HCT116 (cell line): ENCODE measurements around the gene CPNE8. TPM values are rescaled to one million over a fixed set of nuclear protein-coding genes. Genes with fewer than 3 reads are reported as not detected.

ENCODE experiments used
- ATAC-seq: fragments of 200-7000 bp; cut with Tn5 transposase; 2 replicates; pipeline ENCODE4 v1.9.1; 2020; ENCODE audit warnings: mild to moderate bottlenecking, moderate library complexity
- BruUV-seq: library from RNA; stranded (reverse); fragments of 400-500 nt; replicated peaks from 2 replicates; lab custom pipeline; 2021; lab: Mats Ljungman, UMichigan
- CTCF ChIA-PET: fragments of 300-600 bp; sonication (Branson Sonifier 250); formaldehyde crosslinking; loops from one replicate; lab custom pipeline; 2021; ENCODE audit warnings: antibody characterized with exemption; lab: Charles Lee
- POLR2A ChIA-PET: fragments of 300-600, 350-600 bp; sonication (Branson Sonifier 250); formaldehyde crosslinking; loops from one replicate; lab custom pipeline; 2021; ENCODE audit warnings: antibody characterized with exemption; lab: Charles Lee
- RAD21 ChIA-PET, 2 experiments: fragments of 300-600 bp; sonication (Branson Sonifier 250); formaldehyde crosslinking; loops; one replicate each; lab custom pipeline; 2023; ENCODE audit warnings: low total read pairs in 2 of 2; ENCODE audit not compliant: uncharacterized antibody in 2 of 2, unreplicated experiment in 2 of 2, low non-redundant PET in 1 of 2; lab: Charles Lee
- DNase-seq: peaks from one replicate; pipeline ENCODE4 v3.0.0-alpha.2; 2010; ENCODE audit warnings: low read depth, low spot score
- H2AFZ ChIP-seq: fragments of 200-600 bp; shearing (Covaris generic), sonication (generic); 2 replicates; pipeline ENCODE4 v1.6.1; 2017; ENCODE audit warnings: low read depth, mixed run types, mixed read lengths, antibody characterized with exemption, low read length; ENCODE audit not compliant: poor library complexity, severe bottlenecking
- H3K27ac ChIP-seq: 2 replicates; pipeline ENCODE4 v1.5.1; 2012; ENCODE audit warnings: low read depth, low read length
- H3K27me3 ChIP-seq: fragments of 200-600 bp; sonication (generic); 2 replicates; pipeline ENCODE4 v1.6.1; 2016; ENCODE audit warnings: mixed run types, low read length, mixed read lengths; ENCODE audit not compliant: insufficient read depth
- H3K36me3 ChIP-seq, 2 experiments: fragments of 200-500 bp in 1 of 2; fragments of 200-600 bp in 1 of 2; sonication (Bioruptor generic) in 1 of 2; sonication (generic) in 1 of 2; 2 replicates each; pipeline versions ENCODE4 v1.5.1 to v1.6.1; 2014 to 2016; ENCODE audit warnings: low read length in 2 of 2, inconsistent platforms in 1 of 2, mixed read lengths in 1 of 2, mixed run types in 1 of 2; ENCODE audit not compliant: insufficient read depth in 2 of 2, control insufficient read depth in 1 of 2
- H3K4me1 ChIP-seq, 2 experiments: fragments of 200-600 bp in 1 of 2; sonication (generic) in 1 of 2; 2 replicates each; pipeline versions ENCODE4 v1.5.1 to v1.6.1; 2012 to 2017; ENCODE audit warnings: low read length in 2 of 2, inconsistent platforms in 1 of 2, mild to moderate bottlenecking in 1 of 2, mixed read lengths in 1 of 2, mixed run types in 1 of 2, moderate library complexity in 1 of 2; ENCODE audit not compliant: insufficient read depth in 2 of 2, control insufficient read depth in 1 of 2
- H3K4me2 ChIP-seq: fragments of 200-600 bp; sonication (generic); 2 replicates; pipeline ENCODE4 v1.6.1; 2017; ENCODE audit warnings: mixed run types, low read length, mixed read lengths
- H3K4me3 ChIP-seq, 2 experiments: fragments of 200-600 bp in 1 of 2; sonication (generic) in 1 of 2; replicated peaks in 1 of 2; 2 replicates each; pipeline ENCODE4 v1.5.1; 2011 to 2016; ENCODE audit warnings: low read length in 2 of 2, control low read depth in 1 of 2, low read depth in 1 of 2, mild to moderate bottlenecking in 1 of 2, mixed read lengths in 1 of 2, mixed run types in 1 of 2
- H3K79me2 ChIP-seq: fragments of 200-600 bp; sonication (generic); 2 replicates; pipeline ENCODE4 v1.6.1; 2017; ENCODE audit warnings: mild to moderate bottlenecking, mixed run types, low read length, moderate library complexity, mixed read lengths; ENCODE audit not compliant: insufficient read depth
- H3K9ac ChIP-seq: fragments of 200-600 bp; sonication (generic); 2 replicates; pipeline ENCODE4 v1.6.1; 2016; ENCODE audit warnings: low read length, mixed read lengths
- H3K9me2 ChIP-seq: fragments of 200-600 bp; sonication (generic), shearing (Covaris generic); 2 replicates; pipeline ENCODE4 v1.6.1; 2017; ENCODE audit warnings: mixed run types, mild to moderate bottlenecking, moderate library complexity; ENCODE audit not compliant: insufficient read depth
- H3K9me3 ChIP-seq, 2 experiments: fragments of 200-500 bp in 1 of 2; fragments of 200-600 bp in 1 of 2; sonication (Bioruptor generic) in 1 of 2; sonication (generic) in 1 of 2; 2 replicates each; pipeline ENCODE4 v1.6.1; 2014 to 2017; ENCODE audit warnings: low read length in 2 of 2, mixed read lengths in 2 of 2, inconsistent platforms in 1 of 2, low read depth in 1 of 2, mild to moderate bottlenecking in 1 of 2, mixed run types in 1 of 2, moderate library complexity in 1 of 2; ENCODE audit not compliant: control insufficient read depth in 1 of 2, insufficient read depth in 1 of 2
- H4K20me1 ChIP-seq: fragments of 200-600 bp; sonication (generic), shearing (Covaris generic); 2 replicates; pipeline ENCODE4 v1.6.1; 2017; ENCODE audit warnings: mixed run types, mild to moderate bottlenecking, moderate library complexity; ENCODE audit not compliant: insufficient read depth
- CBX3 ChIP-seq: IDR thresholded peaks from 2 replicates; pipeline ENCODE4 v1.6.1; 2012; ENCODE audit warnings: low read depth
- CEBPB ChIP-seq: IDR thresholded peaks from 2 replicates; pipeline ENCODE4 v1.6.1; 2012; ENCODE audit warnings: low read depth
- EGR1 ChIP-seq: IDR thresholded peaks from 2 replicates; pipeline ENCODE4 v1.6.1; 2012; ENCODE audit warnings: low read depth
- EZH2 ChIP-seq: fragments of 200-600 bp; sonication (generic); IDR thresholded peaks from 2 replicates; pipeline ENCODE4 v1.6.1; 2017; ENCODE audit warnings: antibody characterized with exemption, mixed run types
- EZH2phosphoT487 ChIP-seq: fragments of 200-600 bp; IDR thresholded peaks from 2 replicates; pipeline ENCODE4 v1.6.1; 2018; ENCODE audit warnings: antibody characterized with exemption, borderline replicate concordance
- JUND ChIP-seq: IDR thresholded peaks from 2 replicates; pipeline ENCODE4 v1.6.1; 2012
- POLR2A ChIP-seq: IDR thresholded peaks from 2 replicates; pipeline ENCODE4 v1.7.0; 2011; ENCODE audit warnings: borderline replicate concordance; ENCODE audit not compliant: insufficient read depth, insufficient read length; ENCODE audit errors: extremely low read depth
- POLR2AphosphoS5 ChIP-seq: IDR thresholded peaks from 2 replicates; pipeline ENCODE4 v1.6.1; 2011; ENCODE audit warnings: mild to moderate bottlenecking, low read depth, low read length, moderate library complexity
- SP1 ChIP-seq: IDR thresholded peaks from 2 replicates; pipeline ENCODE4 v1.6.1; 2012; ENCODE audit warnings: low read depth
- TCF7L2 ChIP-seq: IDR thresholded peaks from 2 replicates; pipeline ENCODE4 v1.7.0; 2011; ENCODE audit warnings: borderline replicate concordance, inconsistent platforms; ENCODE audit not compliant: insufficient read depth, insufficient read length; ENCODE audit errors: extremely low read depth
- YY1 ChIP-seq: IDR thresholded peaks from 2 replicates; pipeline ENCODE4 v1.6.1; 2011; ENCODE audit warnings: low read length, low read depth, moderate library complexity, mild to moderate bottlenecking; ENCODE audit not compliant: insufficient replicate concordance; ENCODE audit errors: extremely low read depth
- intact Hi-C: fragments of 100-400 bp; cut with micrococcal nuclease; formaldehyde crosslinking; loops from 2 replicates; pipeline ENCODE4 v1.10.0; 2022
- total RNA-seq: library from RNA; stranded (reverse); gene quantifications from one replicate; pipeline ENCODE4 v1.2.1, GENCODE V29; 2021; ENCODE audit not compliant: unreplicated experiment
- TF ChIP-seq, protein P1 (sequence below), 3 experiments: fragments of 200-600 bp in 1 of 3; sonication (generic) in 1 of 3; IDR thresholded peaks in 2 of 3; conservative IDR thresholded peaks in 1 of 3; 2 replicates each; pipeline ENCODE4 v1.5.1; 2012 to 2017; ENCODE audit warnings: low read depth in 2 of 3, low read length in 2 of 3, antibody characterized with exemption in 1 of 3, borderline replicate concordance in 1 of 3, control low read depth in 1 of 3, mild to moderate bottlenecking in 1 of 3, mixed read lengths in 1 of 3, mixed run types in 1 of 3, moderate library complexity in 1 of 3; ENCODE audit not compliant: insufficient read depth in 1 of 3
- TF ChIP-seq, protein P2 (sequence below): IDR thresholded peaks from 2 replicates; pipeline ENCODE4 v1.6.1; 2012
- TF ChIP-seq, protein P3 (sequence below): IDR thresholded peaks from 2 replicates; pipeline ENCODE4 v1.6.1; 2011; ENCODE audit warnings: mild to moderate bottlenecking, low read length, moderate library complexity; ENCODE audit not compliant: insufficient replicate concordance; ENCODE audit errors: extremely low read depth
- TF ChIP-seq, protein P4 (sequence below): IDR thresholded peaks from 2 replicates; pipeline ENCODE4 v1.6.1; 2012

The CPNE8 gene
- total RNA-seq, 1 experiment from 2014 or later: 14.2 TPM

DNA sequence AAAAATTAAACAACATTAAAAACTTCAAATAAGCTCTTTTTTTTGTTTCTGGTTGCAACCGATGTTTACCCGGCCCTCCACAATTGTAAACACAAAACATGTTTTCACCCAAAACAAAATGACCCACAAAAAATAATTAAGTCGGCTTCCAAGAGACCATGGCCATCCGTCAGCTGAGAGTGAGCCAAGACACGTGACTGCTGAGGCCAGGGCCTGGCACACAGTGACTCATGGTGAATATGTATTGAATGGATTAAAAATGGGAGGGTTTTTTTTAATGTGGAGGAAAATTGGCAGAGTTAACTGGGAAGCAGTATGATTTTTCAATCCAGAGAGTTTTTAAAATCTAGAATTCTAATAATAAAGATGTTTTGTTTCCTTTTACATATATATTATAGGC is 13.8 kb upstream of the CPNE8 start:
- H3K9me3 ChIP-seq: no peaks in the 10 kb centered on the region
- no peak overlapping the region for H3K4me3 ChIP-seq
- no peak overlapping the region for H3K4me2 ChIP-seq
- no peak overlapping the region for H3K27ac ChIP-seq
- no peak for TF ChIP-seq POLR2AphosphoS5
- no peak for TF ChIP-seq POLR2A
- TF ChIP-seq CBX3: no peak
- no peak for TF ChIP-seq CEBPB
- TF ChIP-seq, protein P1, sequence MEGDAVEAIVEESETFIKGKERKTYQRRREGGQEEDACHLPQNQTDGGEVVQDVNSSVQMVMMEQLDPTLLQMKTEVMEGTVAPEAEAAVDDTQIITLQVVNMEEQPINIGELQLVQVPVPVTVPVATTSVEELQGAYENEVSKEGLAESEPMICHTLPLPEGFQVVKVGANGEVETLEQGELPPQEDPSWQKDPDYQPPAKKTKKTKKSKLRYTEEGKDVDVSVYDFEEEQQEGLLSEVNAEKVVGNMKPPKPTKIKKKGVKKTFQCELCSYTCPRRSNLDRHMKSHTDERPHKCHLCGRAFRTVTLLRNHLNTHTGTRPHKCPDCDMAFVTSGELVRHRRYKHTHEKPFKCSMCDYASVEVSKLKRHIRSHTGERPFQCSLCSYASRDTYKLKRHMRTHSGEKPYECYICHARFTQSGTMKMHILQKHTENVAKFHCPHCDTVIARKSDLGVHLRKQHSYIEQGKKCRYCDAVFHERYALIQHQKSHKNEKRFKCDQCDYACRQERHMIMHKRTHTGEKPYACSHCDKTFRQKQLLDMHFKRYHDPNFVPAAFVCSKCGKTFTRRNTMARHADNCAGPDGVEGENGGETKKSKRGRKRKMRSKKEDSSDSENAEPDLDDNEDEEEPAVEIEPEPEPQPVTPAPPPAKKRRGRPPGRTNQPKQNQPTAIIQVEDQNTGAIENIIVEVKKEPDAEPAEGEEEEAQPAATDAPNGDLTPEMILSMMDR (IDR thresholded peaks at IDR 0.05 in 2 of 3, conservative IDR thresholded peaks at IDR 0.05 in 1 of 3; ENCODE audit: borderline replicate concordance in 1 of 3, insufficient read depth in 1 of 3, low read depth in 2 of 3, low read length in 2 of 3): no peak
- TF ChIP-seq EZH2: no peak
- TF ChIP-seq, protein P2, sequence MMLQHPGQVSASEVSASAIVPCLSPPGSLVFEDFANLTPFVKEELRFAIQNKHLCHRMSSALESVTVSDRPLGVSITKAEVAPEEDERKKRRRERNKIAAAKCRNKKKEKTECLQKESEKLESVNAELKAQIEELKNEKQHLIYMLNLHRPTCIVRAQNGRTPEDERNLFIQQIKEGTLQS: no peak
- TF ChIP-seq TCF7L2: no peak
- TF ChIP-seq EZH2phosphoT487: no peak
- no peak for TF ChIP-seq SP1
- TF ChIP-seq EGR1: no peak
- TF ChIP-seq, protein P3, sequence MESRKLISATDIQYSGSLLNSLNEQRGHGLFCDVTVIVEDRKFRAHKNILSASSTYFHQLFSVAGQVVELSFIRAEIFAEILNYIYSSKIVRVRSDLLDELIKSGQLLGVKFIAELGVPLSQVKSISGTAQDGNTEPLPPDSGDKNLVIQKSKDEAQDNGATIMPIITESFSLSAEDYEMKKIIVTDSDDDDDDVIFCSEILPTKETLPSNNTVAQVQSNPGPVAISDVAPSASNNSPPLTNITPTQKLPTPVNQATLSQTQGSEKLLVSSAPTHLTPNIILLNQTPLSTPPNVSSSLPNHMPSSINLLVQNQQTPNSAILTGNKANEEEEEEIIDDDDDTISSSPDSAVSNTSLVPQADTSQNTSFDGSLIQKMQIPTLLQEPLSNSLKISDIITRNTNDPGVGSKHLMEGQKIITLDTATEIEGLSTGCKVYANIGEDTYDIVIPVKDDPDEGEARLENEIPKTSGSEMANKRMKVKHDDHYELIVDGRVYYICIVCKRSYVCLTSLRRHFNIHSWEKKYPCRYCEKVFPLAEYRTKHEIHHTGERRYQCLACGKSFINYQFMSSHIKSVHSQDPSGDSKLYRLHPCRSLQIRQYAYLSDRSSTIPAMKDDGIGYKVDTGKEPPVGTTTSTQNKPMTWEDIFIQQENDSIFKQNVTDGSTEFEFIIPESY: no peak
- TF ChIP-seq, protein P4, sequence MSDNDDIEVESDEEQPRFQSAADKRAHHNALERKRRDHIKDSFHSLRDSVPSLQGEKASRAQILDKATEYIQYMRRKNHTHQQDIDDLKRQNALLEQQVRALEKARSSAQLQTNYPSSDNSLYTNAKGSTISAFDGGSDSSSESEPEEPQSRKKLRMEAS: no peak
- TF ChIP-seq YY1: no peak
- TF ChIP-seq JUND: no peak
- no peaks in the 10 kb centered on the region for H3K36me3 ChIP-seq
- no peaks in the 10 kb centered on the region for H3K9me2 ChIP-seq
- BruUV-seq: no TSS peak
- H3K27me3 ChIP-seq: no peaks in the 10 kb centered on the region
- no peaks in the 10 kb centered on the region for H3K4me1 ChIP-seq
- no peak for DNase-seq
- no peak for ATAC-seq
- H3K79me2 ChIP-seq: no peaks in the 10 kb centered on the region
- intact Hi-C loops: no loop called here
- POLR2A ChIA-PET: no interaction called here
- RAD21 ChIA-PET: no interaction called here
- no peak overlapping the region for H2AFZ ChIP-seq
- H3K9ac ChIP-seq: no peak overlapping the region
- H4K20me1 ChIP-seq: no peaks in the 10 kb centered on the region
- CTCF ChIA-PET: interaction anchor here (0.9 to 2.0 kb wide), 3 partner anchors 9 to 185 kb away, joined by 3 to 7 read pairs (median 3); partner anchors contain the start of gene CPNE8
